Measurements from ENCODE around the gene CRIP2.

DNA sequence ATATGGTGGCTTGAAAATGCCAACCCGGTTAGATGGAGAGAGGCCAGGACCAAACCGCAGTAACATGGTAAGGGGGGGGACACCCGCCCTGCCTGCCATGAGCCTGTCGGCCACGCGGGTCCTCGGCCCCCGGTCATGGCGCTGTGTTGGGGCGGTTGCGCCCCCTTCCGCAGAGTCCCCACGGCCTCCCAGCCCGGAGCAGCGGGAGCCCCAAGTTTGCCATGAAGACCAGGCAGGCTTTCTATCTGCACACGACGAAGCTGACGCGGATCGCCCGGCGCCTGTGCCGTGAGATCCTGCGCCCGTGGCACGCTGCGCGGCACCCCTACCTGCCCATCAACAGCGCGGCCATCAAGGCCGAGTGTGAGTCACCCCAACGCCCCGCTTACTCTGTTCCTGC, 10.1 kb upstream of the CRIP2 start:
- TF ChIP-seq, protein P1, sequence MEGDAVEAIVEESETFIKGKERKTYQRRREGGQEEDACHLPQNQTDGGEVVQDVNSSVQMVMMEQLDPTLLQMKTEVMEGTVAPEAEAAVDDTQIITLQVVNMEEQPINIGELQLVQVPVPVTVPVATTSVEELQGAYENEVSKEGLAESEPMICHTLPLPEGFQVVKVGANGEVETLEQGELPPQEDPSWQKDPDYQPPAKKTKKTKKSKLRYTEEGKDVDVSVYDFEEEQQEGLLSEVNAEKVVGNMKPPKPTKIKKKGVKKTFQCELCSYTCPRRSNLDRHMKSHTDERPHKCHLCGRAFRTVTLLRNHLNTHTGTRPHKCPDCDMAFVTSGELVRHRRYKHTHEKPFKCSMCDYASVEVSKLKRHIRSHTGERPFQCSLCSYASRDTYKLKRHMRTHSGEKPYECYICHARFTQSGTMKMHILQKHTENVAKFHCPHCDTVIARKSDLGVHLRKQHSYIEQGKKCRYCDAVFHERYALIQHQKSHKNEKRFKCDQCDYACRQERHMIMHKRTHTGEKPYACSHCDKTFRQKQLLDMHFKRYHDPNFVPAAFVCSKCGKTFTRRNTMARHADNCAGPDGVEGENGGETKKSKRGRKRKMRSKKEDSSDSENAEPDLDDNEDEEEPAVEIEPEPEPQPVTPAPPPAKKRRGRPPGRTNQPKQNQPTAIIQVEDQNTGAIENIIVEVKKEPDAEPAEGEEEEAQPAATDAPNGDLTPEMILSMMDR (IDR thresholded peaks at IDR 0.05; ENCODE audit: poor library complexity, severe bottlenecking), result no peak
- TF ChIP-seq POLR2AphosphoS5 (IDR thresholded peaks at IDR 0.05), result no peak
- TF ChIP-seq EP300 (conservative IDR thresholded peaks at IDR 0.05; ENCODE audit: poor library complexity, severe bottlenecking), result no peak
- no peak for TF ChIP-seq EZH2 (IDR thresholded peaks at IDR 0.05; ENCODE audit: borderline replicate concordance, insufficient read depth, low read length, poor library complexity, severe bottlenecking)
- no peak for TF ChIP-seq MXI1 (conservative IDR thresholded peaks at IDR 0.05; ENCODE audit: poor library complexity, severe bottlenecking)
- TF ChIP-seq, protein P2, sequence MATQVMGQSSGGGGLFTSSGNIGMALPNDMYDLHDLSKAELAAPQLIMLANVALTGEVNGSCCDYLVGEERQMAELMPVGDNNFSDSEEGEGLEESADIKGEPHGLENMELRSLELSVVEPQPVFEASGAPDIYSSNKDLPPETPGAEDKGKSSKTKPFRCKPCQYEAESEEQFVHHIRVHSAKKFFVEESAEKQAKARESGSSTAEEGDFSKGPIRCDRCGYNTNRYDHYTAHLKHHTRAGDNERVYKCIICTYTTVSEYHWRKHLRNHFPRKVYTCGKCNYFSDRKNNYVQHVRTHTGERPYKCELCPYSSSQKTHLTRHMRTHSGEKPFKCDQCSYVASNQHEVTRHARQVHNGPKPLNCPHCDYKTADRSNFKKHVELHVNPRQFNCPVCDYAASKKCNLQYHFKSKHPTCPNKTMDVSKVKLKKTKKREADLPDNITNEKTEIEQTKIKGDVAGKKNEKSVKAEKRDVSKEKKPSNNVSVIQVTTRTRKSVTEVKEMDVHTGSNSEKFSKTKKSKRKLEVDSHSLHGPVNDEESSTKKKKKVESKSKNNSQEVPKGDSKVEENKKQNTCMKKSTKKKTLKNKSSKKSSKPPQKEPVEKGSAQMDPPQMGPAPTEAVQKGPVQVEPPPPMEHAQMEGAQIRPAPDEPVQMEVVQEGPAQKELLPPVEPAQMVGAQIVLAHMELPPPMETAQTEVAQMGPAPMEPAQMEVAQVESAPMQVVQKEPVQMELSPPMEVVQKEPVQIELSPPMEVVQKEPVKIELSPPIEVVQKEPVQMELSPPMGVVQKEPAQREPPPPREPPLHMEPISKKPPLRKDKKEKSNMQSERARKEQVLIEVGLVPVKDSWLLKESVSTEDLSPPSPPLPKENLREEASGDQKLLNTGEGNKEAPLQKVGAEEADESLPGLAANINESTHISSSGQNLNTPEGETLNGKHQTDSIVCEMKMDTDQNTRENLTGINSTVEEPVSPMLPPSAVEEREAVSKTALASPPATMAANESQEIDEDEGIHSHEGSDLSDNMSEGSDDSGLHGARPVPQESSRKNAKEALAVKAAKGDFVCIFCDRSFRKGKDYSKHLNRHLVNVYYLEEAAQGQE (IDR thresholded peaks at IDR 0.05; ENCODE audit: borderline replicate concordance), result no peak

Measured in neural cell (in vitro differentiated cells).